H1 (cell line): ENCODE measurements around the gene ENSA. TPM values are rescaled to one million over a fixed set of nuclear protein-coding genes. Genes with fewer than 3 reads are reported as not detected.

Experiments
- E2F6 ChIP-seq: IDR thresholded peaks from 2 replicates; pipeline ENCODE4 v1.6.1; 2012; ENCODE audit warnings: inconsistent platforms
- KDM5A ChIP-seq: fragments of 200-600 bp; IDR thresholded peaks from 2 replicates; pipeline ENCODE4 v1.7.1; 2012; ENCODE audit warnings: mild to moderate bottlenecking, low read length, inconsistent platforms, mixed read lengths
- SP2 ChIP-seq: IDR thresholded peaks from 2 replicates; pipeline ENCODE4 v1.6.1; 2012; ENCODE audit warnings: mild to moderate bottlenecking, low read length, inconsistent platforms
- polyA plus RNA-seq, 7 experiments: library from polyadenylated mRNA; depleted of rRNA in 3 of 7; stranded (reverse) in 5 of 7; unstranded in 2 of 7; fragments of >200 nt in 5 of 7; fragments of 200-250 nt in 2 of 7; gene quantifications; 1 replicate in 5 of 7; 2 replicates in 1 of 7; 4 replicates in 1 of 7; pipeline versions ENCODE4 v1.2.1 to v1.2.3, GENCODE V29; 2011 to 2013; ENCODE audit warnings: missing spikeins in 2 of 7, mixed read lengths in 2 of 7
- total RNA-seq: library from RNA; stranded (reverse); fragmentation: NEBNext Ultra II Directional; extraction: Animal tissue kit (Norgen Biotek cat#: 25700); gene quantifications from 2 replicates; pipeline ENCODE4 v1.2.1, GENCODE V29; 2021

Gene ENSA
- total and polyA plus RNA-seq, 2 of the 8 experiments (the other 6 are each of a cell fraction or from before 2014, with no cell fraction given), result 48.2 to 229 TPM

GRCh38 chr1:150649441-150650075, 20.1 kb upstream of the ENSA start (continued):
- no peak for TF ChIP-seq E2F6
- no peak for TF ChIP-seq KDM5A
- no peak for TF ChIP-seq SP2
